HG03558 (cell line): ENCODE measurements around the gene CYP8B1.

ENCODE experiments used
- ATAC-seq: cut with Tn5 transposase; IDR thresholded peaks from one replicate; pipeline ENCODE4 v1.9.1; 2021; ENCODE audit warnings: moderate number of reproducible peaks; ENCODE audit not compliant: unreplicated experiment; ENCODE audit errors: extremely low read depth

The CYP8B1 gene

GRCh38 chr3:42829083-42829627, 46.5 kb downstream of the CYP8B1 start:
- ATAC-seq = no peak

DNA sequence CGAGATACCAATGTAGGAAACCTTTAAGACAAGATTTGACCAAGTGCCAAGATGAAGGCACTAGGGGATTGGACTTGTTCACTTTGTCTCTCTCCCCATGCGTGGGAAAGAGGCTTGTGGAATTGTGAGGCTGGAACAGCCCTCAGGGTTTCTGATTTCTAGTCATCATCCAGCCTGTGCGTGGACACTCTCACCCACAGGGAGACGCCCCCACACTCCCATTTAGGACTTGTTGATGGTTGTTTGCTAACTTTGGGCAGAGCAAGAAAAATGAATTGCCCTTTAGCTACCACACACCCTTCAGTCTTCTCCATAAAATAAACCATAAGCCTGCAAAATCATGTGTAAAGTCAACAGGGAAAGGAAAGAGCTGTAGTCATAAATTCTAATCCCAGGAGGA, 48.0 kb downstream of the CYP8B1 start:
- ATAC-seq = no peak

DNA sequence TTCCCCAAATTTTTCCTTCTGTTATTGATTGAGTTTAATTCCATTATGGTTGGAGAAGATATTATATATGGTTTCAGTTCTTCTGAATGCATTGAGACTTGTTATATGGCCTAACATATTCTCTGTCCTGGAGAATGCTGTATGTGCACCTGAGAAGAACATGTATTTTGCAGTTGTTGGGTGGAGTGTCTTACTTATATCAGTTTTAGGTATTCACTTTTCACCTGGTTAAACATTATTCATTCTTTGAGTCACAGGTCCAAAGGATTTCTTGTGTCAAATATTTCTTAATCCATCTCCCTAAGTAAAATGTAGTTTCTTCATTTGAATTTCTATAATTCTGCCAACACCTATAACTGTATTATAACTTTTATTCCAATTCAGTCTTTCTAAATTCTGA, 48.7 kb downstream of the CYP8B1 start:
- no peak for ATAC-seq

GRCh38 chr3:42826141-42826540, 49.5 kb downstream of the CYP8B1 start:
- ATAC-seq = no peak

DNA sequence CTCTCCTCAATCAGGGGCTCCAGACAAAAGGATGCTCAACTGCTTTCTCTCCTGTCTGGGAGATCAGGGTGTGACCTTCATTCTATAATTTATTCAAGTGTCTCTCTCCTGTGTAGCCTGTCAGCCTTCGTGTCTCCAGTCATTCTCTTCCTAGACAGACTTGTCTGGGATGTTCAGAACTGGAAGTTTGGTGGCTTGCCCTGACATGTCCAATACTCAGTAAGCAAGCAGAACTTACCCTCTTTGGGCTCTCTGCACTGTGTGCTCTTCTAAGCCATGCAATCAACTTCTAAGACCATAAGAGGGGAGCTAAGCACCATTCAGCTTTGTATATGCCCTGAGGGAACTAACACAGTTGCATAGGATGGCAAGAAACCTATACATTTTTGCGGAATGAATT, 52.3 kb downstream of the CYP8B1 start:
- ATAC-seq = no peak

- no peak for ATAC-seq
Observed at GRCh38 chr3:42822828-42823227, 52.9 kb downstream of the CYP8B1 start.
